Left renal cortex interstitium (tissue), 4 donors: ENCODE data around the gene SNX10. TPM values are rescaled to one million over a fixed set of nuclear protein-coding genes. Genes with fewer than 3 reads are reported as not detected.

Experiments
- polyA plus RNA-seq, 4 donors: library from polyadenylated mRNA; unstranded; fragments of 120-200 nt; gene quantifications; one replicate each; pipeline ENCODE4 v1.2.1, GENCODE V29; 2013; ENCODE audit not compliant: insufficient read length in 4 of 4

Gene SNX10
- polyA plus RNA-seq, 4 donors, result 18.5 to 23.5 (median 19.4) TPM

Other genes starting within 250 kb of the SNX10 start
- gene NFE2L3, start 139.7 kb upstream of the SNX10 start, polyA plus RNA-seq, result 10 to 100 TPM; 24.2 to 43.9 (median 36.5) TPM
- 1,000 to 10,000 TPM; 1,177 to 1,886 (median 1,534) TPM for gene HNRNPA2B1, start 91.1 kb upstream of the SNX10 start, polyA plus RNA-seq
- 100 to 1,000 TPM; 300 to 352 (median 326) TPM for gene CBX3, start 90.1 kb upstream of the SNX10 start, polyA plus RNA-seq